Measurements from ENCODE around the gene CYB5R2.

CYB5R2 gene

GRCh38 chr11:7642747-7643146 lies 30.6 kb downstream of the CYB5R2 start:
- H3K9me3 ChIP-seq (ENCODE audit: control insufficient read depth, low read length), result no peaks in the 10 kb centered on the region
- no peaks in the 10 kb centered on the region for H3K36me3 ChIP-seq (ENCODE audit: control insufficient read depth, insufficient read depth, low read length)
- no peaks in the 10 kb centered on the region for H3K27me3 ChIP-seq (ENCODE audit: control insufficient read depth, insufficient read depth, low read length)
- H3K79me2 ChIP-seq, result no peaks in the 10 kb centered on the region
- H3K9ac ChIP-seq, result no peak overlapping the region
- no peak overlapping the region for H3K4me2 ChIP-seq (ENCODE audit: low read length)
- H2AFZ ChIP-seq, result no peak overlapping the region
- H3K4me1 ChIP-seq, result peaks cover 5% of the 10 kb centered on the region
- no peak overlapping the region for H3K27ac ChIP-seq
- TF ChIP-seq, protein P1, sequence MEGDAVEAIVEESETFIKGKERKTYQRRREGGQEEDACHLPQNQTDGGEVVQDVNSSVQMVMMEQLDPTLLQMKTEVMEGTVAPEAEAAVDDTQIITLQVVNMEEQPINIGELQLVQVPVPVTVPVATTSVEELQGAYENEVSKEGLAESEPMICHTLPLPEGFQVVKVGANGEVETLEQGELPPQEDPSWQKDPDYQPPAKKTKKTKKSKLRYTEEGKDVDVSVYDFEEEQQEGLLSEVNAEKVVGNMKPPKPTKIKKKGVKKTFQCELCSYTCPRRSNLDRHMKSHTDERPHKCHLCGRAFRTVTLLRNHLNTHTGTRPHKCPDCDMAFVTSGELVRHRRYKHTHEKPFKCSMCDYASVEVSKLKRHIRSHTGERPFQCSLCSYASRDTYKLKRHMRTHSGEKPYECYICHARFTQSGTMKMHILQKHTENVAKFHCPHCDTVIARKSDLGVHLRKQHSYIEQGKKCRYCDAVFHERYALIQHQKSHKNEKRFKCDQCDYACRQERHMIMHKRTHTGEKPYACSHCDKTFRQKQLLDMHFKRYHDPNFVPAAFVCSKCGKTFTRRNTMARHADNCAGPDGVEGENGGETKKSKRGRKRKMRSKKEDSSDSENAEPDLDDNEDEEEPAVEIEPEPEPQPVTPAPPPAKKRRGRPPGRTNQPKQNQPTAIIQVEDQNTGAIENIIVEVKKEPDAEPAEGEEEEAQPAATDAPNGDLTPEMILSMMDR (IDR thresholded peaks at IDR 0.05), result no peak
- no peak overlapping the region for H3K4me3 ChIP-seq (ENCODE audit: low read depth, low read length)

DNA sequence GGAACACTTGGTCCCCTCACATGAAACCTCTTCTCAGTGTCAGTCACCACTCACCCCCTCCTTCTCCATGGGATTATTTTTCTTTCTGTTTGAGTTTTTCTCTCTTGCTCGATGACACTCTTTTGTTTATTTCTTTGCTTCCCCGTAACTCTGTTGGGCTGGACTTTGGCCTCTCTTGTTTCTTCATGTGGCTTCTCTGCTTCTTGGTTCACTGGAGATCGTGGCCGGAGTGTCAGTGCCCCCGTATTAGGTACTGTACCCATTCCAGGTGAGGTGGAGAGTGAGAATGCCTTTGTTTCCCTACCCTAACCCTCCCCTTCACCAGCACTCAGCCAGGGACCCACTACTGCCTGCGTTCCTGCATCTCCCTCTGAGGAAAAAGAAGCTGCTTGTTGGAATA lies 32.5 kb downstream of the CYB5R2 start:
- Histone ChIP-seq H3K4me3 (ENCODE audit: low read depth, low read length) (no peak overlapping the region), H3K9me3 (ENCODE audit: control insufficient read depth, low read length) (no peaks in the 10 kb centered on the region), H3K27me3 (ENCODE audit: control insufficient read depth, insufficient read depth, low read length) (no peaks in the 10 kb centered on the region), H2AFZ (no peak overlapping the region), H3K79me2 (no peaks in the 10 kb centered on the region), H3K4me2 (ENCODE audit: low read length) (no peak overlapping the region), H3K36me3 (ENCODE audit: control insufficient read depth, insufficient read depth, low read length) (no peaks in the 10 kb centered on the region), H3K27ac (no peak overlapping the region), H3K4me1 (peaks cover 5% of the 10 kb centered on the region), H3K9ac (no peak overlapping the region)
- TF ChIP-seq, protein P1 (IDR thresholded peaks at IDR 0.05), result no peak

DNA sequence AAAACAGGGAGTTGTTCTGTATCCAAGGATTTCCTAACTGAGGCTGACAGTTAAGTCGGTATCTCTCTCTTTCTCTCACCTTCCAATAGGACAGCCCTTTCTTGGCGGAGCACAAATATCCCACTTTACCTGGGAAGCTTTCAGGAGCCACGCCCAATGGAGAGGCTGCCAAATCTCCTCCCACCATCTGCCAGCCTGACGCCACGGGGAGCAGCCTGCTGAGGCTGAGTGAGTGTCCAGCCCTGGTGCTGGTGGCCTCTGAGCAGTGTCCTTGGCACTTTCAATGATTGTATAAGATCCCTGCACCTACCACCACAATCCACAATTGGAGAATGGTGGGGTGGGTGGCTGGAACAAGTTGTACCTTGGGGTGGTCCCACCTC lies 33.7 kb downstream of the CYB5R2 start:
- H3K27ac ChIP-seq, result no peak overlapping the region
- H3K27me3 ChIP-seq (ENCODE audit: control insufficient read depth, insufficient read depth, low read length), result no peaks in the 10 kb centered on the region
- no peak overlapping the region for H3K4me3 ChIP-seq (ENCODE audit: low read depth, low read length)
- H2AFZ ChIP-seq, result no peak overlapping the region
- no peaks in the 10 kb centered on the region for H3K79me2 ChIP-seq
- H3K36me3 ChIP-seq (ENCODE audit: control insufficient read depth, insufficient read depth, low read length), result no peaks in the 10 kb centered on the region
- H3K9me3 ChIP-seq (ENCODE audit: control insufficient read depth, low read length), result no peaks in the 10 kb centered on the region
- H3K4me2 ChIP-seq (ENCODE audit: low read length), result no peak overlapping the region
- TF ChIP-seq, protein P1 (IDR thresholded peaks at IDR 0.05), result no peak
- peaks cover 5% of the 10 kb centered on the region for H3K4me1 ChIP-seq
- H3K9ac ChIP-seq, result no peak overlapping the region

GRCh38 chr11:7638710-7639642 lies 34.3 kb downstream of the CYB5R2 start:
- Histone ChIP-seq H3K36me3 (ENCODE audit: control insufficient read depth, insufficient read depth, low read length) (no peaks in the 10 kb centered on the region), H3K9ac (no peak overlapping the region), H3K27ac (no peak overlapping the region)

More at GRCh38 chr11:7638710-7639642, 34.3 kb downstream of the CYB5R2 start:
- no peak overlapping the region for H3K4me2 ChIP-seq (ENCODE audit: low read length)
- TF ChIP-seq, protein P1 (IDR thresholded peaks at IDR 0.05), result no peak
- H3K9me3 ChIP-seq (ENCODE audit: control insufficient read depth, low read length), result no peaks in the 10 kb centered on the region
- no peak overlapping the region for H2AFZ ChIP-seq
- H3K4me1 ChIP-seq, result peaks cover 5% of the 10 kb centered on the region
- H3K79me2 ChIP-seq, result no peaks in the 10 kb centered on the region
- no peaks in the 10 kb centered on the region for H3K27me3 ChIP-seq (ENCODE audit: control insufficient read depth, insufficient read depth, low read length)
- no peak overlapping the region for H3K4me3 ChIP-seq (ENCODE audit: low read depth, low read length)
